PC-3 (cell line): ENCODE data around the gene SBK1.

Experiments
- CTCF ChIP-seq: fragments of 300-600 bp; sonication (generic); conservative IDR thresholded peaks from 2 replicates; pipeline ENCODE4 v1.5.1; 2017; ENCODE audit warnings: antibody characterized with exemption, low read depth, mild to moderate bottlenecking, low read length
- EZH2 ChIP-seq: fragments of 300-600 bp; sonication (generic); IDR thresholded peaks from one replicate; pipeline ENCODE4 v1.6.1; 2017; ENCODE audit warnings: antibody characterized with exemption, mild to moderate bottlenecking, low read length; ENCODE audit not compliant: unreplicated experiment

- TF ChIP-seq EZH2 (no peak), CTCF (no peak)
Observed at GRCh38 chr16:28295276-28295675, 3.0 kb downstream of the SBK1 start.
